ENCODE data around the gene NSUN6. TPM values are rescaled to one million over a fixed set of nuclear protein-coding genes. Genes with fewer than 3 reads are reported as not detected.

Gene NSUN6
- total RNA-seq, 5 donors from 2014 or later (not counting 1 experiment from before 2014, with no cell fraction given): 24.6 to 34.5 (median 32.4) TPM

GRCh38 chr10:18660816-18661431 lies 9.5 kb upstream of the NSUN6 start:
- Mint-ChIP-seq H3K27ac (peak overlapping the region in 1 of 2 donors; percentile 15), H3K4me3 (peak overlapping the region; percentile 62 to 95 (median 62)), H3K4me1 (peaks cover 66 to 71% (median 69%) of the 10 kb centered on the region in 3 donors), H3K27me3 (no peaks in the 10 kb centered on the region), H3K9me3 (no peaks in the 10 kb centered on the region), H3K36me3 (peaks cover 3% of the 10 kb centered on the region)
- CTCF ChIA-PET: no interaction called here
- Histone ChIP-seq H3K9me3 (no peaks in the 10 kb centered on the region), H3K27me3 (replicated peaks in 1 of 2; ENCODE audit: control insufficient read depth in 2 of 2, extremely low read depth in 1 of 2, insufficient read depth in 2 of 2, low read length in 1 of 2) (no peaks in the 10 kb centered on the region), H3K4me3 (ENCODE audit: control insufficient read depth in 1 of 2, extremely low read depth in 1 of 2, low read length in 1 of 2) (peak overlapping the region in 1 of 2 donors; percentile 34), H3K27ac (ENCODE audit: low read length) (peak overlapping the region; percentile 92), H3K36me3 (ENCODE audit: control insufficient read depth in 2 of 2, extremely low read depth in 1 of 2, insufficient read depth in 1 of 2, low read length in 1 of 2) (no peaks in the 10 kb centered on the region), H3K4me1 (ENCODE audit: control insufficient read depth in 1 of 2, extremely low read depth in 1 of 2, insufficient read depth in 2 of 2, low read length in 2 of 2) (peaks cover 21 to 23% of the 10 kb centered on the region in 2 experiments)
- no peak for DNase-seq
- no peak for ATAC-seq (replicated peaks in 1 of 4)
- POLR2A ChIA-PET: interaction anchor here in 1 of 2 donors (1.0 kb wide), 1 partner anchor 13 kb away, joined by 3 read pairs; no protein-coding TSS in a partner anchor
- WGBS (ENCODE audit: insufficient coverage): no CpG with 5 or more reads among the region's 19 CpGs

- H3K4me1 ChIP-seq (ENCODE audit: control insufficient read depth in 1 of 2, extremely low read depth in 1 of 2, insufficient read depth in 2 of 2, low read length in 2 of 2): peaks cover 21% of the 10 kb centered on the region in 2 experiments
- Mint-ChIP-seq H3K36me3 (peaks cover 3% of the 10 kb centered on the region), H3K27ac (peak overlapping the region; percentile 96 to 99), H3K4me3 (peak overlapping the region; percentile 95 to 99 (median 97)), H3K27me3 (no peaks in the 10 kb centered on the region), H3K4me1 (peaks cover 57 to 62% (median 60%) of the 10 kb centered on the region in 3 donors), H3K9me3 (no peaks in the 10 kb centered on the region)
- ChIA-PET POLR2A (interaction anchor here in 1 of 2 donors (0.6 to 1.0 kb wide), 2 partner anchors 12 to 35 kb away, joined by 3 to 5 read pairs; no protein-coding TSS in a partner anchor), CTCF (interaction anchor here in 1 of 2 donors (1.9 kb wide), 1 partner anchor 10 kb away, joined by 7 read pairs; the partner anchor contains the start of gene NSUN6)
- ATAC-seq (replicated peaks in 1 of 4) (peak in 3 of 4 experiments; percentile 8 to 15 (median 10)), DNase-seq (peak in 1 of 35 experiments; percentile 50)
- H3K36me3 ChIP-seq (ENCODE audit: control insufficient read depth in 2 of 2, extremely low read depth in 1 of 2, insufficient read depth in 1 of 2, low read length in 1 of 2): no peaks in the 10 kb centered on the region
- 2% methylated on average over 10 of the region's 23 CpGs for WGBS (ENCODE audit: insufficient coverage)
- no peaks in the 10 kb centered on the region for H3K27me3 ChIP-seq (replicated peaks in 1 of 2; ENCODE audit: control insufficient read depth in 2 of 2, extremely low read depth in 1 of 2, insufficient read depth in 2 of 2, low read length in 1 of 2)
- H3K9me3 ChIP-seq: no peaks in the 10 kb centered on the region
- peak overlapping the region; percentile 92 for H3K27ac ChIP-seq (ENCODE audit: low read length)
- peak overlapping the region; percentile 67 to 89 for H3K4me3 ChIP-seq (ENCODE audit: control insufficient read depth in 1 of 2, extremely low read depth in 1 of 2, low read length in 1 of 2)
Observed at GRCh38 chr10:18659819-18660535, 8.6 kb upstream of the NSUN6 start.

DNA sequence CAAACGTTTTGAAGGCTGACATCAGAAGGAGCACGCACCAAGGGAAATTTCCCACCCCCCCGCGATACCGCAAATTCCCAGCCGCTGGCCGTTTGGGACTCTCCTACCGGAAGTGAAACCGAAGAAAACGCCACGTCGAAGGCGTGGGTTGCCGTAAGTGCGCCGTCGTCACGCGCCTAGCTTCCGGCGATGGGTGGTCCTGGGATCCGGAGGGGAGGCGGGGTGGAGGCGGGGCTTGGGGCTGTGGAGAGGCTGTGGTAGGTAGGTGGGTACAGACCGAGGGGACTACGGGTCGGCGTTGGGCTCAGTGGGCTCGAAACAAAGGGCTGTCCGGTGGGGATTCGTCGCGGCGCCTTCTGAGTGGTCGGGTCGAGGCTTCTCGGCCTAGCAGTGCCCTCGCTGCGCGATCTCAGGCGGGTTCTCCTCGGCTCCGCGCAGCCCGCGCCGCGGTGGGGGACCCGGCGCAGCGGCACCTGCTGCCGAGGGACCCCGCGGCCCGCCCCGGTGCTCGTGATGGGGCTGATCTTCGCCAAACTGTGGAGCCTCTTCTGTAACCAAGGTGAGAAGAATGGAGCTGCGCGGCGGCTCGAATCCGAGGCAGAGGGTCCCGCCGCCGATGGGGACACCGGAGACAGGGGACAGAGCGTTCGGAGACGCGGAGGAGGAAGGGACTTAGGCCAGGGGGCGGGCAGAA lies 7.9 kb upstream of the NSUN6 start, which contains the start of gene ARL5B:
Gene ARL5B, plus strand, starts transcription at position 307 of the 694 bp plus-strand sequence. Its CDS starts 207 bp downstream, at position 514.
- WGBS (ENCODE audit: insufficient coverage): under 1% methylated on average over 72 of the region's 72 CpGs
- ChIA-PET CTCF (interaction anchor here in 1 of 2 donors (0.6 to 1.9 kb wide), 2 partner anchors 9 to 19 kb away, joined by 4 to 7 read pairs; partner anchors contain the start of gene NSUN6), POLR2A (interaction anchor here (0.6 to 0.7 kb wide), 6 partner anchors 9 to 116 kb away, joined by 3 to 8 read pairs (median 4); no protein-coding TSS in a partner anchor)
- Mint-ChIP-seq H3K4me1 (peaks cover 50 to 57% (median 54%) of the 10 kb centered on the region in 3 donors), H3K36me3 (peaks cover 6% of the 10 kb centered on the region), H3K4me3 (peak within 1 kb of the TSS; percentile 95 to 99 (median 97)), H3K27ac (peak within 1 kb of the TSS; percentile 96 to 99), H3K9me3 (no peaks in the 10 kb centered on the region), H3K27me3 (no peaks in the 10 kb centered on the region)
- ATAC-seq (replicated peaks in 1 of 4): peak; percentile 94 to 98 (median 96)
- peak within 1 kb of the TSS; percentile 92 for H3K27ac ChIP-seq (ENCODE audit: low read length)
- peak; percentile 88 to 98 (median 96) for DNase-seq
- H3K27me3 ChIP-seq (replicated peaks in 1 of 2; ENCODE audit: control insufficient read depth in 2 of 2, extremely low read depth in 1 of 2, insufficient read depth in 2 of 2, low read length in 1 of 2): no peaks in the 10 kb centered on the region
- H3K9me3 ChIP-seq: no peaks in the 10 kb centered on the region
- H3K4me3 ChIP-seq (ENCODE audit: control insufficient read depth in 1 of 2, extremely low read depth in 1 of 2, low read length in 1 of 2): peak within 1 kb of the TSS; percentile 67 to 89
- peaks cover 20 to 21% of the 10 kb centered on the region in 2 experiments for H3K4me1 ChIP-seq (ENCODE audit: control insufficient read depth in 1 of 2, extremely low read depth in 1 of 2, insufficient read depth in 2 of 2, low read length in 2 of 2)
- no peaks in the 10 kb centered on the region for H3K36me3 ChIP-seq (ENCODE audit: control insufficient read depth in 2 of 2, extremely low read depth in 1 of 2, insufficient read depth in 1 of 2, low read length in 1 of 2)

- Mint-ChIP-seq H3K4me3 (peak overlapping the region; percentile 95 to 99 (median 97)), H3K36me3 (peaks cover 13% of the 10 kb centered on the region), H3K4me1 (peaks cover 44 to 50% (median 48%) of the 10 kb centered on the region in 3 donors), H3K27ac (peak overlapping the region; percentile 96 to 99), H3K27me3 (no peaks in the 10 kb centered on the region), H3K9me3 (no peaks in the 10 kb centered on the region)
- Histone ChIP-seq H3K9me3 (no peaks in the 10 kb centered on the region), H3K4me1 (ENCODE audit: control insufficient read depth in 1 of 2, extremely low read depth in 1 of 2, insufficient read depth in 2 of 2, low read length in 2 of 2) (peaks cover 16 to 21% of the 10 kb centered on the region in 2 experiments), H3K4me3 (ENCODE audit: control insufficient read depth in 1 of 2, extremely low read depth in 1 of 2, low read length in 1 of 2) (peak overlapping the region; percentile 67 to 89), H3K27me3 (replicated peaks in 1 of 2; ENCODE audit: control insufficient read depth in 2 of 2, extremely low read depth in 1 of 2, insufficient read depth in 2 of 2, low read length in 1 of 2) (no peaks in the 10 kb centered on the region), H3K27ac (ENCODE audit: low read length) (peak overlapping the region; percentile 92), H3K36me3 (ENCODE audit: control insufficient read depth in 2 of 2, extremely low read depth in 1 of 2, insufficient read depth in 1 of 2, low read length in 1 of 2) (peaks cover 0 to 4% of the 10 kb centered on the region in 2 donors)
- ChIA-PET POLR2A (interaction anchor here in 1 of 2 donors (0.6 kb wide), 4 partner anchors 10 to 115 kb away, joined by 3 to 8 read pairs (median 6); no protein-coding TSS in a partner anchor), CTCF (interaction anchor here in 1 of 2 donors (0.6 to 1.9 kb wide), 3 partner anchors 8 to 22 kb away, joined by 4 to 7 read pairs (median 4); partner anchors contain the start of gene NSUN6)
- 34% methylated on average over 11 of the region's 23 CpGs for WGBS (ENCODE audit: insufficient coverage)
- ATAC-seq (replicated peaks in 1 of 4) (peak in 2 of 4 experiments; percentile 24 to 34), DNase-seq (peak in 2 of 35 experiments; percentile 1 to 44)
Observed at GRCh38 chr10:18658271-18659124, 7.1 kb upstream of the NSUN6 start.

- H3K36me3 ChIP-seq (ENCODE audit: control insufficient read depth in 2 of 2, extremely low read depth in 1 of 2, insufficient read depth in 1 of 2, low read length in 1 of 2): peaks cover 0 to 4% of the 10 kb centered on the region in 2 donors
- H3K27me3 ChIP-seq (replicated peaks in 1 of 2; ENCODE audit: control insufficient read depth in 2 of 2, extremely low read depth in 1 of 2, insufficient read depth in 2 of 2, low read length in 1 of 2): no peaks in the 10 kb centered on the region
- POLR2A ChIA-PET: no interaction called here
- DNase-seq: no peak
- H3K4me3 ChIP-seq (ENCODE audit: control insufficient read depth in 1 of 2, extremely low read depth in 1 of 2, low read length in 1 of 2): no peak overlapping the region
- H3K27ac Mint-ChIP-seq: no peak overlapping the region
- no peak for ATAC-seq (replicated peaks in 1 of 4)
- peaks cover 18 to 24% of the 10 kb centered on the region in 2 experiments for H3K4me1 ChIP-seq (ENCODE audit: control insufficient read depth in 1 of 2, extremely low read depth in 1 of 2, insufficient read depth in 2 of 2, low read length in 2 of 2)
- H3K36me3 Mint-ChIP-seq: peaks cover 16% of the 10 kb centered on the region
- H3K4me1 Mint-ChIP-seq: peaks cover 36 to 42% (median 39%) of the 10 kb centered on the region in 3 donors
- no CpG with 5 or more reads among the region's 3 CpGs for WGBS (ENCODE audit: insufficient coverage)
- no peak overlapping the region for H3K4me3 Mint-ChIP-seq
- H3K27ac ChIP-seq (ENCODE audit: low read length): no peak overlapping the region
- no peaks in the 10 kb centered on the region for H3K9me3 ChIP-seq
- no peaks in the 10 kb centered on the region for H3K27me3 Mint-ChIP-seq
- H3K9me3 Mint-ChIP-seq: no peaks in the 10 kb centered on the region
- CTCF ChIA-PET: no interaction called here
Observed at GRCh38 chr10:18656724-18657123, 5.3 kb upstream of the NSUN6 start.
